OCI-LY1 (cell line): ENCODE results near the gene IFNGR1.

ENCODE experiments used
- EZH2 ChIP-seq: fragments of 200-600 bp; sonication (generic), shearing (Covaris generic); IDR thresholded peaks from 2 replicates; pipeline ENCODE4 v1.8.0; 2017; ENCODE audit warnings: borderline replicate concordance, mixed run types, mild to moderate bottlenecking, antibody characterized with exemption, low read length, moderate library complexity, mixed read lengths
- TF ChIP-seq, protein P1 (sequence below): fragments of 200-600 bp; sonication (generic), shearing (Covaris generic); IDR thresholded peaks from 2 replicates; pipeline ENCODE4 v1.5.1; 2017; ENCODE audit warnings: mild to moderate bottlenecking, antibody characterized with exemption, low read length, moderate library complexity, mixed read lengths

DNA sequence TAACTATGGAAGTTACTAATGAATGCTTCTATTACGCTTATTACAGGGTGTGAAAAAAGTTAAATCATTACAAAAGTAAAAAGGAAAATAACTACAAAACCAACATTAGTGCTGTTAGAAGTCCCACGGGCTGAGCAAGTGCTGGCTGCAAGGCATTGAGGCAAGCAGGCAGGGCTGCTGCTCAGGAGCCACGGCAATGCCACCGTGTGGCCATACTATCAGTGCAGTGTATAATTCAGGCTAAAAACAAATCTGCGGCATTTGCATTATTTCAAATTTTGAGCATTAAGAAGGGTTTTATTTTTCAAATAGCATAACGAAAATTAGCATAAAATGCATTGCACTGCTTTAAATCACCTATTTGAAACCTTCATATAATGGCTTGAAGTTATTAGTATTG lies 17.1 kb downstream of the IFNGR1 start:
- TF ChIP-seq, protein P1, sequence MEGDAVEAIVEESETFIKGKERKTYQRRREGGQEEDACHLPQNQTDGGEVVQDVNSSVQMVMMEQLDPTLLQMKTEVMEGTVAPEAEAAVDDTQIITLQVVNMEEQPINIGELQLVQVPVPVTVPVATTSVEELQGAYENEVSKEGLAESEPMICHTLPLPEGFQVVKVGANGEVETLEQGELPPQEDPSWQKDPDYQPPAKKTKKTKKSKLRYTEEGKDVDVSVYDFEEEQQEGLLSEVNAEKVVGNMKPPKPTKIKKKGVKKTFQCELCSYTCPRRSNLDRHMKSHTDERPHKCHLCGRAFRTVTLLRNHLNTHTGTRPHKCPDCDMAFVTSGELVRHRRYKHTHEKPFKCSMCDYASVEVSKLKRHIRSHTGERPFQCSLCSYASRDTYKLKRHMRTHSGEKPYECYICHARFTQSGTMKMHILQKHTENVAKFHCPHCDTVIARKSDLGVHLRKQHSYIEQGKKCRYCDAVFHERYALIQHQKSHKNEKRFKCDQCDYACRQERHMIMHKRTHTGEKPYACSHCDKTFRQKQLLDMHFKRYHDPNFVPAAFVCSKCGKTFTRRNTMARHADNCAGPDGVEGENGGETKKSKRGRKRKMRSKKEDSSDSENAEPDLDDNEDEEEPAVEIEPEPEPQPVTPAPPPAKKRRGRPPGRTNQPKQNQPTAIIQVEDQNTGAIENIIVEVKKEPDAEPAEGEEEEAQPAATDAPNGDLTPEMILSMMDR, result peak; percentile 65
- TF ChIP-seq EZH2, result no peak
